ENCODE measurements around the gene BTBD16. TPM values are rescaled to one million over a fixed set of nuclear protein-coding genes. Genes with fewer than 3 reads are reported as not detected.

Gene BTBD16
- total and polyA plus RNA-seq, 4 donors = 0.42 to 2.8 (median 1.8) TPM

GRCh38 chr10:122294511-122295450, 23.7 kb downstream of the BTBD16 start:
- no peak overlapping the region for H3K9ac ChIP-seq (ENCODE audit: low read depth in 1 of 2, low read length in 2 of 2)
- TF ChIP-seq FOXA2 (IDR thresholded peaks at IDR 0.05) (no peak), SP1 (IDR thresholded peaks at IDR 0.05) (no peak), HNF4A (conservative IDR thresholded peaks at IDR 0.05) (no peak), ZBTB33 (IDR thresholded peaks at IDR 0.05) (no peak), REST (IDR thresholded peaks at IDR 0.05) (no peak), ATF3 (IDR thresholded peaks at IDR 0.05) (no peak), CTCF (IDR thresholded peaks at IDR 0.05; ENCODE audit: low read depth, low read length, missing input control) (no peak), RXRA (IDR thresholded peaks at IDR 0.05) (no peak), YY1 (IDR thresholded peaks at IDR 0.05) (no peak), MAX (IDR thresholded peaks at IDR 0.05) (no peak), TAF1 (conservative IDR thresholded peaks at IDR 0.05) (no peak), FOXA1 (IDR thresholded peaks at IDR 0.05) (no peak), RAD21 (IDR thresholded peaks at IDR 0.05) (no peak), JUND (IDR thresholded peaks at IDR 0.05) (no peak), NR2F2 (IDR thresholded peaks at IDR 0.05) (no peak)
- H3K36me3 ChIP-seq (ENCODE audit: control insufficient read depth in 4 of 4, insufficient read depth in 3 of 4, low read depth in 1 of 4, low read length in 3 of 4) = no peaks in the 10 kb centered on the region
- H3K27ac ChIP-seq (ENCODE audit: low read depth in 1 of 2, low read length in 2 of 2) = no peak overlapping the region
- no peaks in the 10 kb centered on the region for H3K9me3 ChIP-seq (ENCODE audit: control insufficient read depth in 4 of 4, low read length in 3 of 4)
- WGBS = 89% methylated on average over 12 of the region's 12 CpGs
- peak; percentile 28 for DNase-seq (ENCODE audit: low spot score)
- H3K4me1 ChIP-seq (ENCODE audit: control insufficient read depth in 4 of 4, insufficient read depth in 4 of 4, low read length in 3 of 4) = peaks cover 0 to 5% (median 2%) of the 10 kb centered on the region in 4 donors
- H3K27me3 ChIP-seq (ENCODE audit: control insufficient read depth in 4 of 4, insufficient read depth in 4 of 4, low read length in 3 of 4) = no peaks in the 10 kb centered on the region
- H3K4me3 ChIP-seq (ENCODE audit: low read depth in 1 of 3, low read length in 3 of 3) = no peak overlapping the region
